Left renal pelvis (tissue), 4 donors: ENCODE data around the gene PRDX6. TPM values are rescaled to one million over a fixed set of nuclear protein-coding genes. Genes with fewer than 3 reads are reported as not detected.
"Not testable (repeated sequence)": the region's sequence is repeated elsewhere in the genome, so short reads cannot be mapped to it uniquely, and the experiment has no call there.

Source experiments
- DNase-seq, 4 donors: peaks; one replicate each; pipeline ENCODE4 v3.0.0-alpha.2; 2013; ENCODE audit warnings: low read depth in 4 of 4, low spot score in 3 of 4
- polyA plus RNA-seq, 4 donors: library from polyadenylated mRNA; unstranded; fragments of 120-200 nt; gene quantifications; one replicate each; pipeline ENCODE4 v1.2.1, GENCODE V29; 2013; ENCODE audit not compliant: insufficient read length in 4 of 4

PRDX6 gene
- polyA plus RNA-seq, 4 donors: 189 to 372 (median 330) TPM

DNA sequence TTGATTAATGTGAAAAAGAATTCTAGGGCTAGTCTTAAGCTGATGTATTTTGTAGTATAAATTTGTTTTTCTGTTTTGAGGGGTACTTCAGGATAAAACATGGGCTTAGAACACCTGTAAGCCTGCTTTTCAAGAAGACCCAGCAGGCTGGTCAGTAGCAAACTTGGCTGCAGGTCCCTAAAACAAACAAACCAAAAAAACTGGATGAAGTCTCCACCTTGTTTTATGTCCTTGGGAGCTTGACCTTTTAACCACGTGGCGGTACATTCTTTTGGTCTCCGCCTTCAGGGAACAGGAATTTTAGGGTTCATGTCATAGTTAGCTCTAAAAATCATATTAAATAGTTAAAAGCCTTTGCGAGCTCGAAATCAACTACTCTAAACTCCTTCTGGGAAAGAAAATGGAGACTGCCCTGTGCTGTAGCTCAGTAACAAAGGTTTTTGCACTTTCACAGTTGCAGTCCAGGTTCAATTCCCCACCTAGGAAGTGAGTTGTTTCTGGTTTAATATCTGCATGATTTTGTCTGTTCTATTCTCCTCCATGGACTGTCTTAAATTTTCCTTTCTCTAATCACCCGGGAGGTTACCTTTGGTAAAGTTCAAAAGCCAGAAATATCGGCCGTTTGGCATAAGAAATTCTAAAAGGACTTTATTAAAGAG is 18.6 kb downstream of the PRDX6 start:
- DNase-seq: no peak

DNA sequence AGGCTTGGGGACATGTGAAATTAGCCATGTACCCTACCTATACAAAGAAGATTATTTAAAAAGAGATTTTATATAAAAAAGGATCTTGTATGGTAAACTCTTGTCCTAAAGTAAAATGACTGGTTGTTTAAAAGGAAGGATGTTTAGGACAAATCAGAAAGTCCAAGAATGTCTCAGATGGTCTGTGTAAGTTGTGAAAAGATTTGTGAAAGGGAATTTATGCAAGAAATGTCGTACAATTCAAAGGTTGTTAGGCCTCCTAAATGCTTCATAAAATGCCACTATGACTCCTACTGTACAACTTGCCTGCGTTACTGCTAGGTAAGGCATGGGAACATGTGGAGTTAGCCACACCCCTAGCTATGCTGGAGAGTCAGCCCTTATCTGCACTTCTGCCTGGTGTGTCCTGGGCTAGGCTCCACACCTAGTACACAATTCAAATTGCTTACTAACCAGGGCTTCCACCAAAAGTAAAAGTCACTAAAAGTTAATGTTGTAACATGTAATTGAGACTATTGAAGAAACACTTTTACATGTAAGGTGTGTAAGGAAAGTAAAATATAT is 19.7 kb downstream of the PRDX6 start:
- DNase-seq: no peak

DNA sequence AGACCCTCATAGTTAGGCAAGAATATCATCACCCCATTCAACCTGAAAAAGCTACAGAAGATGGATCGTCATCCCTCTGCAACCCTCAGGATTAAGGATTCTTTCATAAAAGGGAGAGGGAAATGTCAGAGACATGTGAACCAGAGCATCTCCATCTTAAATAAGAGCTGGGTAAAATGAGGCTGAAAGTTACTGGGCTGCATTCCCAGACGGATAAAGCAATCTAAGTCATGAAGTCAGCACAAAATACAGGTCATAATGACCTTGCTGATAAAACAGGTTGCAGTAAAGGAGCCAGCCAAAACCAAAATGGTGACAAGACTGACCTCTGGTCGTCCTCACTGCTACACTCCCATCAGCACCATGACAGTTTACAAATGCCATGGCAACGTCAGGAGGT is 22.6 kb downstream of the PRDX6 start:
- DNase-seq: no peak

DNA sequence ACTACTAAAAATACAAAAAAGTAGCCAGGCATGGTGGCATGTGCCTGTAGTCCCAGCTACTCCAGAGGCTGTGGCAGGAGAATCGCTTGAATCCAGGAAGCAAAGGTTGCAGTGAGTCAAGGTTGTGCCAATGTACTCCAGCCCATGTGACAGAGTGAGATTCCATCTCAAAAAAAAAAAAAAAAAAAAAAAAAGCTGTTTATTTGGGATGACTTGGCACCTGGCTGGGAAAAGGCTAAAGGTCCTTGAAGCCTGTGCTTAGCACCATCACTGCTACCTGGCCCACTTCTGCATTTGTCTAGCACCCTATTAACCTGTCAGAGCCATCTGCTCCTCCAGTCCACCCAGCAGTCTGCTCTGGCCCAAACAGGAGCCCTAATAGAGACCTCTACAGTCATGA is 25.0 kb downstream of the PRDX6 start:
- DNase-seq: no peak

DNA sequence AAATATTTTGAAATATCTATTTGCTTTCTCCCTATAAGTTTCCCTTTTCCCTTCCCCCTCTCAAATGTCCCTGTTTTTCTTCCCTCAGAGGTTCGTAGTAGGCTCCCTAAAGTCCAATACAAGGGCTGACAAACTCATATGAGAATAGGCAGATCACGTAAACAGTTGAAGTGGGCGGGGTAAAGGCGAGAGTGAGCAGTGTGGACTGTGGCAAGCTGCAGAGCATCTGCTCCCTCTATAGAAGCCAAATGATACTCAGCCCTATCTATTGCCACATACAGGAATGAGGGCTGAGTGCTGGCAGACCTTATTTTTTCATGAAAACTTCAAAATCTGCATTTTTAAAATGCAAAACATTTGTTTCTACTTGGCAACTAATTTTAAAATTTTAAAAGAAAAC is 26.3 kb downstream of the PRDX6 start:
- DNase-seq: no peak

DNA sequence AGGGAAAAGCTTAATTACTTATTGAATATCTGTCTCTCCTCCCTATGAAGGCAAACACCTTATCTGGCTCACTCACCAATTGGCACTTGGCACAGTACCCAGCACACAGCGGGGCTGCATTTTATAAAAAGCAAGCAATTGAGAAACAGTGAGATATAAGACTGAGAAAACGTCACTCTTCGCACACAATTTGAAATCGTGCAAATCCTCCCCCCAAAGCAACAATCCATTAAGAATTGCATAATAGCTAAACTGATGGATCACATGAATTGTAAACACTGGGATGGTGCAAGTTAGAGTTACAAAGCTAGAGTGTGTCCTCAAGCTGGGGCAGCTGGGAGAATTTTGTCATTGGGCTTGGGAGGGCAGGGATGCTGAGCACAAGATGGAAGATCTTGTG is 27.1 kb downstream of the PRDX6 start:
- no peak for DNase-seq

DNA sequence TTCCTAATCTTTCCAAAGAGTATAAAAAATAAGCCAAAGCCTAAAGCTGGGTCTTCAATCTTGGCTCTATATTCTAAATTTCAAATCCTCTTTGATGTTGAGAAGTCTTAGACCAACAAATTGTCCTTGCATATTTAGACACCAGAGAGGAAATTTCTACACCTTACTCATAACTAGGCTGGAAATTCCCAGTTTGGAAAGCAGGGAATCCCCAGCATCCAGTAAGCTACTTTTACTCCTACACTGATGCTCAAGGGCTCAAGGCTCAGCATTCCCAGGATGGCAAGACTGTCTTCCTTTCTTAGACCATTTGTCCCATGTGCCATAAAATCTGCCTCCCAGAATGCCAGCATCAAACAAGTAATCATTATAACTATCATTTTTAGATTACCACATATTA is 28.3 kb downstream of the PRDX6 start:
- DNase-seq: no peak

DNA sequence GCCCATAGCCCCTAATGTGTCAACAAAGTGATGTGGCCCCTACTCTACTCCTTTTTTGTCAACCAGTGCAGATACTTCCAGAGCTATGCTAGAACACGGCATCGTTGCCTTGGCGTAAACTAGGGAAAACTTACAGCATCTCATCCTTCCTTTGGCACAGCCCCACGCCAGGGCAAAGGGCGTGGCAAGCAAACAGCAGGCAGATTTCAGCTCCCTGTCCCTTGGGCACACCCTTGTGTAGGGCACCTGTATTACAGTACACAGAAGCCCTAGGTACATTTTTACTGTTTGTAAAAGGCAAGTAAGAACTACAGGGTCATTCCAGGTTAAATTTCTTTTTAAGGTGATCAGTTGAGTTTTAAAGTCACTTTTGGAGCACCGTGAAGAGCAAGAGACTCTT is 29.3 kb downstream of the PRDX6 start:
- no peak for DNase-seq

DNA sequence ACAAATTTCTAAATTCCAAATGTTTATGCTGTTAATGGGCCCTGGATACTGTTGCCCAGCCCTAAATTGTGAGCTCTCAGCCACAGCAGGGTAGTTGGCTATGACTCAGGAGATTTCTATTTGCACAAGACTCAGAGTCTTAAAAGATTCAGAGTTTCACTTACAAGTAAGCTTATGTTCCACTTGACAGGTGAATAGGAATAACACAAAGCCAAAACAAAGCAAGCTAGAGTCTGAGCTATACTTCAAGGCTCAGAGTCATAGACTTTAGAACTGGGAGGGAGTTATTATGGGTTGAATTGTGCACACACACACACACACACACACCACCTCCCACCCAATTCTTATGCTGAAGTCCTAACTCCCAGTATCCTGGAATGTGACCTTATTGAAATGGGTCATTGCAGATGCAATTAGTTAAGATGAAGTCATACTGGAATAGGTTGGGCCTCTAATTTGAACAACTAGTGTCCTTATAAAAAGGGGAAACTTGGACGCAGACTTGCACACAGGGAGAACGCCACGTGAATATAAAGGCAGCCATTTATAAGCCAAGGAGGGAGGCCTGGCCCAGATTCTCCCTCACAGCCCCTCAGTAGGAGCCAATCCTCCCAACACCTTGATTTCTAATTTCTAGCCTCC is 30.2 kb downstream of the PRDX6 start:
- DNase-seq: peak; percentile 64 to 78 (median 72)

DNA sequence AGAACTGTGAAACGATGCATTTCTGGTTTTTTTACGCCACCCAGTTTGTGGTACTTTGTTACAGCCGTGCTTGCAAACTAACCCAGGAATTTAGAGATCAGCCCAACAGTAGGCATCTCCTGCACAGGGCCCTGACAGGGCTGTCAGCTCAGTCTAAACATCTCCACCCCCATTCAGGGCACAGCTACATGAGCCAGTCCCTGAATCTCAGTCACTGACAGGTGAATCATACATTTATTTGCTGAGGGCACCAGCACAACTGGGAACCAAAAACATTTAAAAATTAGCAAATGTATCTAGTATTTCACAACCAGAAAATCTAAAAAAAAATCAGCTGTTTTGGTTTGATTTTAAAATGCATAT is 30.7 kb downstream of the PRDX6 start:
- peak in 1 of 4 donors; percentile 14 for DNase-seq

DNA sequence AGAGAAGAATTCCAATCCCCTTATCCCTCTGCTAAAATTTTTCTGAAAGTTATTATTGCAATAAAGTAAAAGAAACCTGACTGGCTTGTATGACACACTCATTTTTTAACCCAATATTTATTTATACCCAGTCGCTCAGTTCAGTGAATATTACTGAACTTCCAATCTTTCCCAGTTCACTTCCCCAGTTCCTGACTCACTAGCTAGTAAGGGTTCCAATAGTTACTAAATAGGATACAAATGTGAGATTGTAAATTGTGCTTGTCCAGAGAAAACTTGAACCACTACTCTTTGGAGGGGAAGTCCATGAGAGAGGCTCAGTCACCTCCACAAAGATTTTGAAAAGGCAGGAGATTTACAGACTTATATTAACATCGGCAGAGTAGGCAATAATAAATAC is 31.4 kb downstream of the PRDX6 start:
- DNase-seq: no peak

DNA sequence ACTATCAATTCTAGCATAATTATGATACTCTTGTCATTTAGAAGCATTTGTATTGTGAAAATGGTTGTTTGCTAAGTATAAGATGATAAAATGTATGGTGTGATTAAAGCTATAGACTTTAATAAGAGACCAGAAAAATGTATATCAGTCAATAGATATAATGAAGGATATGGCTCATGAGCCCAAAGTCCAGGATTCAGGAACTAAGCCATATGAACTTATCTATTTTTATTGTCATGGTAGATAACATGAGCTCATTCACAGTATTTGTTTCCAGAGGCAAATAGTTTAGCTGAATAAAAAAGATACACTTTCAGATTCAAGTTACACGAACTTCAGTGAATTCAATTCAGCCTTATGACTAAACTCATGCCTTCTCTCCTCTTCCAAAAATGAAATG is 32.7 kb downstream of the PRDX6 start:
- DNase-seq: no peak

DNA sequence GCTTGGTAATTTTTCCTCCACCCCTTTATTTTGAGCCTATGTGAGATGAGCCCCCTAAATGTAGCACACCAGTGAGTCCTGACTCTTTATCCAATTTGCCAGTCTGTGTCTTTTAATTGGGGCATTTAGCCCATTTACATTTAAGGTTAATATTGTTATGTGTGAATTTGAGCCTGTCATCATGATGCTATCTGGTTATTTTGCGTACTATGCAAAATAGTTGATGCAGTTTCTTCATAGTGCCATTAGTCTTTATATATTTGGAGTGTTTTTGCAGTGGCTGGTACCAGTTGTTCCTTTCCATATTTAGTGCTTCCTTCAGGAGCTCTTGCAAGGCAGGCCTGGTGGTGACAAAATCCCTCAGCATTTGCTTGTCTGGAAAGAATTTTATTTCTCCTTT is 37.4 kb downstream of the PRDX6 start:
- DNase-seq: not testable (repeated sequence)

DNA sequence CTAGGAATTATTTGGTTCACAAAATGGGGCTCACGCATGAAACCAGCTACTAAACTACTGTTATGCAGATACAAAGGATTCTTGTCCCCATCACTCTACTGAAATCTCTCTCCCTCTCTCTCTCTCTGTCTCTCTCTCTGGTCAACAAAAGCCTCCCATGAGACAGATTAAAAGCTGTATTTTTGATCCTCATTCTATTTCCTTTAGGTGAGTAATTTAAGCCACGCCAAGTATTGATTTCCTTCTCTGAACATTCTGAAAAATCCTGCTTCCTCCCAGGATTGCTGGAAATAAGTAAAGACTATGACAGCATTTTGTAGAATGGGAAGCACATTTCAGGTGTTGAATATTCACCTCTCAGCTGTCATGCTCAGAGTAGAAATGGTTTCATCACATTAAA is 43.7 kb downstream of the PRDX6 start:
- no peak for DNase-seq

DNA sequence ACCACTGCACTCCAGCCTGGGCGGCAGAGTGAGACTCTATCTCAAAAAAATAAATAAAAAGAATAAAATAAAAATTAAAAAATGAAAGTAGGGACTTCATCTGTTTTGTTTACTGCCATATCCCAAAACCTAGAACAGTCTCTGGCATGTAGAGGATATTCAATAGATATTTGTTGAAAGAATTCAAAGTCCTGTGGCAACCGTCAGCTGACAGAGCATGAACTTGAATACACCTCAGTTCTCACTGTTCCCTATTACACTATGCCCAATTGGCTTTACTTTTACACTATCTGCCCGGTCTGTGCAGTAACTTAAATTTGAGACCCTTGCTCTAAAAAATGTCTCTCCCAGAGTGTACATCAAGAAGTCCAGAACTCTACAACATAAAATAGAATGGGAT is 46.2 kb downstream of the PRDX6 start:
- DNase-seq: no peak

DNA sequence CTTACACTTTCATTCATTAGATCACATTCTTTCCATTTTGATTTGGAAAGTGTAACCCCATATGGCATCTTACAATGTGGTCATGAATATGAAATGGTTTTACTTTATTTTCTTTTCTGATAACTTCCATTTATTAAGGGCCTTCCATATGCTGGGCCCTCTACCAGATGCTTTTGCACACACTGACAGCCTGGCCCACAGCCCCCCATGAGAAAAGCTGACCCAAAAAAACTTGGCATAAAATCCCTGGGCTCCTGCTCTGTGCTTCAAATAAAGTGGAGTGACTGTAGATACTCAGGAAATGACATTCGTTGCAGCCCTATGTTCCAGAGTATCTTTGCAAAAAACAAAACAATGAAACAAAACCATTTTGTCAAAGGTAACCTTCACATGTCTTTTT is 48.8 kb downstream of the PRDX6 start:
- no peak for DNase-seq

DNA sequence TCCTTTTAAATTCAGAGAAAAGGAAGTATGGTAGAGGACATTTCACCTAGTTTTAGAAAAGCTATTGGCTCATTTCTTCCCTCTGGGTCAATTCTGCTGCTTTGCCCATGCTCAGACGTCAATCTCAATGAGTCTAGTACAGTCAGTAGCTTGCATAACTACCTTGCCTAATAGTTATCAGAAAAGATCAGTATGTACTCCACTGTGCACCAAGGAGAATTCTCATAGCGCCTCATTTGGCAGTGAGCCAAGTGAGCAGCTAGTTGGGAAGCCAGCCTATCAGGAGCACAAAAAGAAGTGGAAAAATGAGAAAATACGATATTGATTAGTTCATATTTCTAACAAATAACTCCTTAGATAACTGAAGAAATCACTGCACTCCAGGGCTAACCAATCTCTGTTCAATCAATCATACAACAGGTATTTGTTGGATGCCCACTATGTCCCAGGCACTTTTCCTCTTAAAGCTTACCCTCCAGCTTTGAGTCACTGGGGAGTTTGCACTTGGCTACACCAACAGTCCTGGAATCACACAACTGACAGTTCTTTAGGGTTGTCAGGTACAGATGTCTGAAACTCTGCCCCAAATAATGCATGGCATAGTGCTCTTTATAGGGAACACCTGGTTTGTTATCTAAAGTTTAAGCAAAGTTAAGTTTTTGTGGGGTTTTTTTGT is 50.2 kb downstream of the PRDX6 start:
- no peak for DNase-seq

DNA sequence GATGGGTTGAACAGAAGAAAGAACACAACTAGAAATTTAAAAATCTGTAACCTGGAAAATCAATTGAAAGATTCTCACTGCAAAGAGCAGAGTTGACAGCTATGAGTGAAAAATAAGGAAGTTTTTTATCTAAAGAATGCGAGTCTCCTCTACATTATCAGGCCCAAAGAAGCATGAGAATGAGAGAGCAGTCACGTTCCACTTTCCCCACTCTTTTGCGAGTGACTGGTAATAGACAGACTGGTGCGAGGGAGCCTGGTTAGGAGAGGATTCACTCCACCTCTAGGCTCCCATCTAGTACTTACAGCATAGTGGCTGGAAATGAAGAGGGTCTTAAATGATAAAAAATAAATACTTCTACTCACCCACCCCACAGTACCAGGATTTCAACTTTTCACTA is 52.0 kb downstream of the PRDX6 start:
- DNase-seq: no peak

DNA sequence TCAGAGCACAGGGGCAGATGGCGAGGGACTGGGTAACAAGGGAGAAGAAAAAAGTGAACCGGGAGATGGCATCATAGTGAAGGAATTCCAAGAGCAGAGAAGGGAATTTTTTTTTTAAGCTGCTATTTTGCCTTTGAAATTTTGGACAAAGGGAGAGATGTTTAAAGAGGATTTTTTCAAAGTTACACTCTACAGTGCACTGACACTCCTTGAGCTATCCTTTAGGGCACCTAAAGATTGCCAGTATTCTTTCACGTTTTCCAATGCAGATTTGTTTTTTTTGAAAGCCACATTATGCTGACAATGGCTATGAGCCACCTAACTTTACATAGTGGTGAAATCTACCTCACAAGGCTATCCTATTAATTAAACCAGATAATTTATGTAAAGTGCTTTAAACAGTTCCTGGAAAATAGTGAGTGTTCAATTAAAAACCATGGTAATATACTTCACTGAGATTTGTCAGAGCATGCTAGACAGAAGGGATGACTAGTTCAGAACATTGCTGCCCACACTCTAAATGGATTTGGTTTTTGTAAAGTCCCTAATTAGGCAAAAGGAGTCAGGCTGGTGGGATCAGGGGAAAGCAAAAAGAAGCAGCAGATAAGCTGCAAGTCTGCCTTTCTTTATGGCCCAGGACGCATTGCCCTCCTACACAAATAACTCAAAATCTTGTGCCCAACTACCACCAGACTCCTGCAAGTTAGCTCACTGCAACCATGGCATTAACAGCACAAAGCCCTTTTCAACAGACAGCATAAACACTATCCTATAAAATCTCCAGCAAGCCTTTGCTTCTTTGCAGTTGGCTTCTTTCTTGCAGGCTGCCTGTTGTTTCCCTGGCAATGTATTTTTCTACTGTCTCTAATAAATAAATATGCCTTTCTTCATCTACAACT is 53.9 kb downstream of the PRDX6 start:
- no peak for DNase-seq

DNA sequence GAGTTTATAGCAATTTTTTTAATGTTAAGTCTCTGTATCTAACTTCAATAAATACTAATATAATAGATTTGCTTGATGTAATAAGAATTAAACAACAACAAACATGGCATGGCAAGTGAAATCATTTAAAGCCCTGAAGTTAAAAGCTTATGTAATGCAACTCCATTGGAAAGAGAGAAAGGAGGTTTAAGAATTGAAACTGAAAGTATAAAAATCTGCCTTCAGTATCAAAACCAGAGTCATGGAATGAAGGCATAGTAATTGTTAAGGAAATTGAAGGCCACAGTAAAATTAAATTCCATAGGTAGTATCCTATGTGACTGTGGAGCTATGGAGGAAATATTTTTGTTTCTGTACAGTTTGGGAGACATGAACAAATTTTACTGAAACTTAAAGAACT is 55.1 kb downstream of the PRDX6 start:
- DNase-seq: no peak

DNA sequence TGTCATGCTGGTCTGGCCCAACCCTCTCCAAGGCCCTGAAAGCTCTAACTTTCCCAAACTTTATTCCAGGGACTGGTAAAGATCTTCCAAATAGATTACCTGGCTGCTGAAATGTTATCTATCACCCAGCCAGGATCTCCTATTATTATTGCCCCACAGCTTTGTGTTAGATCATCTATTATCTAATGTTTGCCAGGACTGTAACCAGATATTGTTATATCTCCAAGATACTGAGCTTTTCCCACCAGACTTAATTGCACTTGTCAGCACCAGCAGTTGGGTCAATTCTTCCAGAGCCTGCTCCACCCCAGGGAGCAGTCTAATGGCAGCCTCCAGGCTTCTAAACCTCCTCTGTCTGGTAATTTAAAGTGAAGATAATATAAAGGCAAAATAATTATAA is 59.1 kb downstream of the PRDX6 start:
- DNase-seq: no peak
